PC-9 (cell line): Measurements from ENCODE around the gene METTL9. TPM values are rescaled to one million over a fixed set of nuclear protein-coding genes. Genes with fewer than 3 reads are reported as not detected.

Source experiments
- BruUV-seq: library from RNA; stranded (reverse); fragments of 400-500 nt; replicated peaks from 2 replicates; lab custom pipeline; 2021; lab: Mats Ljungman, UMichigan
- CTCF ChIA-PET: fragments of 300-600 bp; sonication (Branson Sonifier 250); formaldehyde crosslinking; loops from one replicate; lab custom pipeline; 2022; ENCODE audit warnings: antibody characterized with exemption; lab: Charles Lee
- POLR2A ChIA-PET: fragments of 300-600 bp; sonication (Branson Sonifier 250); formaldehyde crosslinking; loops from one replicate; lab custom pipeline; 2022; ENCODE audit warnings: antibody characterized with exemption; ENCODE audit not compliant: unreplicated experiment; lab: Charles Lee
- DNase-seq, 2 experiments: peaks; one replicate each; pipeline versions ENCODE4 v3.0.0 to v3.0.0-alpha.2; 2015 to 2022; ENCODE audit warnings: mixed read lengths in 1 of 2
- H2AFZ ChIP-seq: fragments of 200-600 bp; sonication (generic); 2 replicates; pipeline ENCODE4 v1.8.1; 2017; ENCODE audit warnings: antibody characterized with exemption
- H3F3A ChIP-seq: fragments of 200-600 bp; sonication (generic); 2 replicates; pipeline ENCODE4 v1.8.1; 2017; ENCODE audit warnings: antibody characterized with exemption, mild to moderate bottlenecking, low read depth; ENCODE audit not compliant: insufficient read depth
- H3K27ac ChIP-seq: fragments of 200-600 bp; sonication (generic); 2 replicates; pipeline ENCODE4 v1.6.1; 2016; ENCODE audit warnings: mixed run types
- H3K27me3 ChIP-seq: fragments of 200-600 bp; sonication (generic); 2 replicates; pipeline ENCODE4 v1.6.1; 2016; ENCODE audit warnings: low read depth, mixed run types; ENCODE audit not compliant: insufficient read depth
- H3K36me3 ChIP-seq: fragments of 200-600 bp; sonication (generic); 2 replicates; pipeline ENCODE4 v1.6.1; 2016; ENCODE audit warnings: low read depth, mixed run types
- H3K4me1 ChIP-seq: fragments of 200-600 bp; sonication (generic); replicated peaks from 2 replicates; pipeline ENCODE4 v1.6.1; 2016; ENCODE audit warnings: mixed run types; ENCODE audit not compliant: insufficient read depth
- H3K4me2 ChIP-seq: fragments of 200-600 bp; sonication (generic); 2 replicates; pipeline ENCODE4 v1.6.1; 2017; ENCODE audit warnings: mixed run types
- H3K4me3 ChIP-seq: fragments of 200-600 bp; sonication (generic); 2 replicates; pipeline ENCODE4 v1.6.1; 2016; ENCODE audit warnings: mixed run types
- H3K79me2 ChIP-seq: fragments of 200-600 bp; sonication (generic); 2 replicates; pipeline ENCODE4 v1.6.1; 2017; ENCODE audit warnings: low read depth, mixed run types
- H3K9me2 ChIP-seq: fragments of 200-600 bp; sonication (generic); 2 replicates; pipeline ENCODE4 v1.8.1; 2017; ENCODE audit warnings: mild to moderate bottlenecking; ENCODE audit not compliant: insufficient read depth
- H3K9me3 ChIP-seq: fragments of 200-600 bp; sonication (generic); 2 replicates; pipeline ENCODE4 v1.8.1; 2016; ENCODE audit warnings: low read depth; ENCODE audit not compliant: insufficient read depth
- H4K20me1 ChIP-seq: fragments of 200-600 bp; sonication (generic); 2 replicates; pipeline ENCODE4 v1.8.1; 2017; ENCODE audit not compliant: insufficient read depth
- EZH2 ChIP-seq: fragments of 200-600 bp; sonication (generic); IDR thresholded peaks from 2 replicates; pipeline ENCODE4 v1.8.0; 2017; ENCODE audit warnings: antibody characterized with exemption, low read depth
- intact Hi-C: fragments of 100-400 bp; cut with micrococcal nuclease; formaldehyde crosslinking; loops from one replicate; pipeline ENCODE4 v1.10.0; 2022; ENCODE audit not compliant: unreplicated experiment
- total RNA-seq: library from RNA; stranded (reverse); gene quantifications from 2 replicates; pipeline ENCODE4 v1.2.3, GENCODE V29; 2021
- TF ChIP-seq, protein P1 (sequence below): fragments of 200-600 bp; sonication (generic); conservative IDR thresholded peaks from 2 replicates; pipeline ENCODE4 v1.6.1; 2017; ENCODE audit warnings: mixed run types, antibody characterized with exemption, mild to moderate bottlenecking, moderate library complexity

The METTL9 gene
- total RNA-seq, 1 experiment from 2014 or later: 136 TPM

DNA sequence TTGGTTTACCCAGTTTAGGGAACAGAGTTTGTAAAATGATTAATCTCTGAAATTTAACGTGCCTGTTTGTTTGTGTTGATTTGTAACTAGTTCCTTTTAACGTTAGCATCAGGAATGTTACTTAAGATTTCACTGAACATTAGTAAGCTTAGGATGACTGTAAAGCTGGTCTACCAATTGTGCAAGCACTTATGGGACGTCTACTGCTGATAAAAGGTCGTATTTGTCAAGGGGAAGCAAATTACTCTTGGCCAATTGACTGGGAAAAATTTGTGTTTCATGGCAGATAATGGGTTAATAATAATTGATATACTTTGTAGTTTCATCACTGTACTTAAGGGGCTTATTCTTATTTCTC is 11.8 kb downstream of the METTL9 start:
- DNase-seq: peak in 1 of 2 experiments; percentile 76
- Histone ChIP-seq H3F3A (peaks cover 47% of the 10 kb centered on the region), H3K4me2 (peak overlapping the region; percentile 72), H3K79me2 (peaks cover 100% of the 10 kb centered on the region), H3K36me3 (peaks cover 9% of the 10 kb centered on the region; the same call in 1 of the 2 replicates), H3K27me3 (no peaks in the 10 kb centered on the region), H4K20me1 (no peaks in the 10 kb centered on the region), H3K9me3 (no peaks in the 10 kb centered on the region), H3K9me2 (no peaks in the 10 kb centered on the region), H3K4me3 (peak overlapping the region; percentile 20; the same call in 1 of the 2 replicates), H3K4me1 (peaks cover 80% of the 10 kb centered on the region), H3K27ac (peak overlapping the region; percentile 81), H2AFZ (no peak overlapping the region; the same call in 1 of the 2 replicates)
- no TSS peak for BruUV-seq
- CTCF ChIA-PET: interaction anchor here (0.8 kb wide), 1 partner anchor 45 kb away, joined by 3 read pairs; no protein-coding TSS in a partner anchor
- TF ChIP-seq EZH2: no peak
- TF ChIP-seq, protein P1, sequence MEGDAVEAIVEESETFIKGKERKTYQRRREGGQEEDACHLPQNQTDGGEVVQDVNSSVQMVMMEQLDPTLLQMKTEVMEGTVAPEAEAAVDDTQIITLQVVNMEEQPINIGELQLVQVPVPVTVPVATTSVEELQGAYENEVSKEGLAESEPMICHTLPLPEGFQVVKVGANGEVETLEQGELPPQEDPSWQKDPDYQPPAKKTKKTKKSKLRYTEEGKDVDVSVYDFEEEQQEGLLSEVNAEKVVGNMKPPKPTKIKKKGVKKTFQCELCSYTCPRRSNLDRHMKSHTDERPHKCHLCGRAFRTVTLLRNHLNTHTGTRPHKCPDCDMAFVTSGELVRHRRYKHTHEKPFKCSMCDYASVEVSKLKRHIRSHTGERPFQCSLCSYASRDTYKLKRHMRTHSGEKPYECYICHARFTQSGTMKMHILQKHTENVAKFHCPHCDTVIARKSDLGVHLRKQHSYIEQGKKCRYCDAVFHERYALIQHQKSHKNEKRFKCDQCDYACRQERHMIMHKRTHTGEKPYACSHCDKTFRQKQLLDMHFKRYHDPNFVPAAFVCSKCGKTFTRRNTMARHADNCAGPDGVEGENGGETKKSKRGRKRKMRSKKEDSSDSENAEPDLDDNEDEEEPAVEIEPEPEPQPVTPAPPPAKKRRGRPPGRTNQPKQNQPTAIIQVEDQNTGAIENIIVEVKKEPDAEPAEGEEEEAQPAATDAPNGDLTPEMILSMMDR: no peak
- POLR2A ChIA-PET: interaction anchor here (0.6 kb wide), 1 partner anchor 1788 kb away, joined by 3 read pairs; no protein-coding TSS in a partner anchor
- intact Hi-C loops: no loop called here

DNA sequence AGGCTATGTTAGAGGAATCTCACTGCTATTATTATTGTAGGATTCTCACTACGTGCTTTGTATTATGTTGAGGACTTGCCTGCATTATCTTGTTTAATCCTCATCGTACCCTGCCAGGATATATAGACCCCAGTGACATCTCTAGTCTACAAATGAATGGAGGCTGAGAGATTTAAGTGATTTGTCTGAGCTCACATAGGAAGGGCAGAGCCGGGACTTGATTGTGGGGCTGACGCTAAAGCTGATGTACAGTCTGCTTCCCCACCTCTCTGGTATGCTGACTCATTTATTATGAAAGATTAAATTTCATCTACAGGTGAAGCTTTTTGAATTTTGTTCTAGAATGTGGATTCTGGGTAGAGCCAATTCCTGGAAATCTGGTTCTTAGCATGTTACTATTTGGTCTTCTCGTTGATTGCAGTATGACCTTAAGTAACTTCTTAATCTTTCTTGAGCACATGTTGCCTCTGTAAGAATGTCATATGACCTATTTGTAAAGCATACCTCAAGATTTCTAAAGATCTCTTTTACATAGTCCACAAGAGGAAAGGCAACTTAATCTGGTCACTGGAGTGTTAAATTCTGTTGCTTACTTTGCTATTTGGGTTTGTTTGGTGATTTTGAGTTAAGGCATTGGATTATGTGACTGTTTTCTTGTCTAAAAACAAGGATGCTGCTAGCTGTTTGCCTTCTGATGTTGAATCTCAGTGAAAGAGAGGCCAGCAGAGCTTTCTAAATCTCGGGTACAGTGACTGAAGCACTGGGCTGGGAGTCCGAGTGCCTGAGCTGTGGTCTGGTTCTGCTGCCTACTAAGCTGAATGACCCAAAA is 12.4 kb downstream of the METTL9 start:
- H3K4me2 ChIP-seq: peak overlapping the region; percentile 72
- H3K79me2 ChIP-seq: peaks cover 100% of the 10 kb centered on the region
- ChIA-PET CTCF (interaction anchor here (0.6 to 0.8 kb wide), 2 partner anchors 44 to 400 kb away, joined by 3 to 13 read pairs; no protein-coding TSS in a partner anchor), POLR2A (interaction anchor here (0.5 to 0.6 kb wide), 2 partner anchors 1787 to 1987 kb away, joined by 3 read pairs; no protein-coding TSS in a partner anchor)
- H3K9me3 ChIP-seq: no peaks in the 10 kb centered on the region
- H3K36me3 ChIP-seq: peaks cover 9% of the 10 kb centered on the region; the same call in 1 of the 2 replicates
- peaks cover 74% of the 10 kb centered on the region for H3K4me1 ChIP-seq
- H3K4me3 ChIP-seq: peak overlapping the region; percentile 20; the same call in 1 of the 2 replicates
- no peak for TF ChIP-seq EZH2
- TF ChIP-seq, protein P1: no peak
- H3F3A ChIP-seq: peaks cover 47% of the 10 kb centered on the region
- intact Hi-C loops: no loop called here
- DNase-seq: peak; percentile 25 to 74
- peak overlapping the region; percentile 81 for H3K27ac ChIP-seq
- H3K27me3 ChIP-seq: no peaks in the 10 kb centered on the region
- H2AFZ ChIP-seq: no peak overlapping the region; the same call in 1 of the 2 replicates
- no peaks in the 10 kb centered on the region for H3K9me2 ChIP-seq
- BruUV-seq: no TSS peak
- H4K20me1 ChIP-seq: no peaks in the 10 kb centered on the region

DNA sequence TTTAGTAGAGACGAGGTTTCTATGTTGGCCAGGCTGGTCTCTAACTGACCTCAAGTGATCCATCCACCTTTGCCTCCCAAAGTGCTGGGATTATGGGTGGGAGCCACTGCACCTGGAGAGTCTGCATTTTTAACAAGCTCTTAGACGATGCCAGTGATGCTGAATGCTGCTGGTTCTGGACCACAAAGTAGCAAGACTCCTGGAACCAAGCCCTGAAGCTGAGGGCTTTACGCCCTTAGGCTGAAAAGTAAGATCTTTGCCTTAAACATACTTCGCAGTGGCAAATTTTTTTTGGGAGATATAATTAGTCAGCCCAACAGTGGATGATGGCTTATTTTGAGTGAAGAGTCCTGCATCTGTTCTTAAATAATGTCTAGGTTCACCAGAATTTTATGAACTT is 14.0 kb downstream of the METTL9 start:
- no TSS peak for BruUV-seq
- no peak overlapping the region for H3K27ac ChIP-seq
- H3K36me3 ChIP-seq: peaks cover 16% of the 10 kb centered on the region; the same call in 1 of the 2 replicates
- no peak overlapping the region for H3K4me3 ChIP-seq
- intact Hi-C loops: no loop called here
- no peaks in the 10 kb centered on the region for H3K9me2 ChIP-seq
- peaks cover 98% of the 10 kb centered on the region for H3K79me2 ChIP-seq
- POLR2A ChIA-PET: no interaction called here
- TF ChIP-seq EZH2: no peak
- TF ChIP-seq, protein P1: no peak
- no peak overlapping the region for H3K4me2 ChIP-seq
- CTCF ChIA-PET: no interaction called here
- no peaks in the 10 kb centered on the region for H3K9me3 ChIP-seq
- H3F3A ChIP-seq: peaks cover 46% of the 10 kb centered on the region
- DNase-seq: no peak
- H2AFZ ChIP-seq: no peak overlapping the region
- H3K4me1 ChIP-seq: peaks cover 59% of the 10 kb centered on the region
- no peaks in the 10 kb centered on the region for H3K27me3 ChIP-seq
- no peaks in the 10 kb centered on the region for H4K20me1 ChIP-seq
